Neural crest cell (in vitro differentiated cells): ENCODE data around the gene PLSCR2. TPM values are rescaled to one million over a fixed set of nuclear protein-coding genes. Genes with fewer than 3 reads are reported as not detected.
"Not testable (repeated sequence)": the region's sequence is repeated elsewhere in the genome, so short reads cannot be mapped to it uniquely, and the experiment has no call there.

Experiments used
- DNase-seq: peaks from one replicate; pipeline ENCODE4 v3.0.0; 2021; ENCODE audit warnings: low read depth, mixed read lengths, low spot score
- H3K27ac Mint-ChIP-seq: one replicate; pipeline ENCODE4 v1.8.0; 2021; ENCODE audit warnings: mild to moderate bottlenecking, mixed read lengths; ENCODE audit not compliant: unreplicated experiment
- H3K27me3 Mint-ChIP-seq: 2 replicates; pipeline ENCODE4 v1.8.0; 2021; ENCODE audit warnings: low read depth, mild to moderate bottlenecking, mixed read lengths
- H3K36me3 Mint-ChIP-seq: 2 replicates; pipeline ENCODE4 v1.8.0; 2021; ENCODE audit warnings: low read depth, mild to moderate bottlenecking, mixed read lengths
- H3K4me1 Mint-ChIP-seq: 2 replicates; pipeline ENCODE4 v1.8.0; 2021; ENCODE audit warnings: mixed read lengths
- H3K4me3 Mint-ChIP-seq: one replicate; pipeline ENCODE4 v1.8.0; 2021; ENCODE audit warnings: mild to moderate bottlenecking, mixed read lengths
- H3K9me3 Mint-ChIP-seq: 2 replicates; pipeline ENCODE4 v1.8.0; 2021; ENCODE audit warnings: mixed read lengths
- total RNA-seq: library from RNA; stranded (reverse); gene quantifications from 2 replicates; pipeline ENCODE4 v1.2.1, GENCODE V29; 2021
- TF ChIP-seq, protein P1 (sequence below): fragments of 200-600 bp; sonication (generic); conservative IDR thresholded peaks from 2 replicates; pipeline ENCODE4 v1.5.0; 2021; ENCODE audit warnings: antibody characterized with exemption, mild to moderate bottlenecking

Gene PLSCR2
- total RNA-seq, 1 donor from 2014 or later = not detected

DNA sequence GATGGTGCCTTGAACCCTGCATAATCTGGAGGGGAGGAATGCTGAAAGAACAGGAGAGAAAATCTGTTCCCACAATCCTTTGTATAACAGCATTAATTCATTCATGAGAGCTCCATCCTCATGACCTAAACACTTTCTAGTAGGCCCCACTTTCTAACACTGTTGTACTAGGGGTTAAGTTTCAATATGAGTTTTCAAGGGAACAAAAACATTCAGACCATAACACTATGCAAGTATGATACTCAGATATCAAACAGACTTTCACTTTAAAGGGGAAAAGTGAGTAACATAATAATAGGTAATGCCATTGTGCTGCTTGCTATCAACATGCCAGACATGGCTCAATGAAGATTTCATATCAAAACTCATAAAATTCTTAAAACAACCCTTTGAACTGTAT, 32.4 kb upstream of the PLSCR2 start:
- H3K9me3 Mint-ChIP-seq = no peaks in the 10 kb centered on the region
- H3K27me3 Mint-ChIP-seq = no peaks in the 10 kb centered on the region
- H3K4me1 Mint-ChIP-seq = peaks cover 7% of the 10 kb centered on the region
- H3K4me3 Mint-ChIP-seq = no peak overlapping the region
- TF ChIP-seq, protein P1, sequence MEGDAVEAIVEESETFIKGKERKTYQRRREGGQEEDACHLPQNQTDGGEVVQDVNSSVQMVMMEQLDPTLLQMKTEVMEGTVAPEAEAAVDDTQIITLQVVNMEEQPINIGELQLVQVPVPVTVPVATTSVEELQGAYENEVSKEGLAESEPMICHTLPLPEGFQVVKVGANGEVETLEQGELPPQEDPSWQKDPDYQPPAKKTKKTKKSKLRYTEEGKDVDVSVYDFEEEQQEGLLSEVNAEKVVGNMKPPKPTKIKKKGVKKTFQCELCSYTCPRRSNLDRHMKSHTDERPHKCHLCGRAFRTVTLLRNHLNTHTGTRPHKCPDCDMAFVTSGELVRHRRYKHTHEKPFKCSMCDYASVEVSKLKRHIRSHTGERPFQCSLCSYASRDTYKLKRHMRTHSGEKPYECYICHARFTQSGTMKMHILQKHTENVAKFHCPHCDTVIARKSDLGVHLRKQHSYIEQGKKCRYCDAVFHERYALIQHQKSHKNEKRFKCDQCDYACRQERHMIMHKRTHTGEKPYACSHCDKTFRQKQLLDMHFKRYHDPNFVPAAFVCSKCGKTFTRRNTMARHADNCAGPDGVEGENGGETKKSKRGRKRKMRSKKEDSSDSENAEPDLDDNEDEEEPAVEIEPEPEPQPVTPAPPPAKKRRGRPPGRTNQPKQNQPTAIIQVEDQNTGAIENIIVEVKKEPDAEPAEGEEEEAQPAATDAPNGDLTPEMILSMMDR = no peak
- H3K36me3 Mint-ChIP-seq = no peaks in the 10 kb centered on the region
- no peak overlapping the region for H3K27ac Mint-ChIP-seq
- no peak for DNase-seq

GRCh38 chr3:146499701-146500100, 30.3 kb upstream of the PLSCR2 start:
- peaks cover 2% of the 10 kb centered on the region for H3K9me3 Mint-ChIP-seq
- H3K27ac Mint-ChIP-seq = no peak overlapping the region
- no peaks in the 10 kb centered on the region for H3K4me1 Mint-ChIP-seq
- TF ChIP-seq, protein P1 = no peak
- H3K4me3 Mint-ChIP-seq = no peak overlapping the region
- no peaks in the 10 kb centered on the region for H3K27me3 Mint-ChIP-seq
- no peak for DNase-seq
- H3K36me3 Mint-ChIP-seq = no peaks in the 10 kb centered on the region

- no peak overlapping the region for H3K4me3 Mint-ChIP-seq
- H3K27ac Mint-ChIP-seq = no peak overlapping the region
These were observed 28.8 kb upstream of the PLSCR2 start for GRCh38 chr3:146498002-146498736.

GRCh38 chr3:146497145-146497843, 27.9 kb upstream of the PLSCR2 start:
- not testable (repeated sequence) for H3K4me3 Mint-ChIP-seq, DNase-seq, H3K4me1 Mint-ChIP-seq, H3K27ac Mint-ChIP-seq, H3K27me3 Mint-ChIP-seq, H3K36me3 Mint-ChIP-seq, H3K9me3 Mint-ChIP-seq

More at GRCh38 chr3:146498002-146498736, 28.8 kb upstream of the PLSCR2 start:
- TF ChIP-seq, protein P1 = no peak
- H3K27me3 Mint-ChIP-seq = no peaks in the 10 kb centered on the region
- H3K4me1 Mint-ChIP-seq = no peaks in the 10 kb centered on the region
- peaks cover 5% of the 10 kb centered on the region for H3K9me3 Mint-ChIP-seq
- no peaks in the 10 kb centered on the region for H3K36me3 Mint-ChIP-seq
- no peak for DNase-seq

- Mint-ChIP-seq H3K4me1 (no peaks in the 10 kb centered on the region), H3K27ac (no peak overlapping the region), H3K36me3 (no peaks in the 10 kb centered on the region), H3K4me3 (no peak overlapping the region), H3K9me3 (peaks cover 5% of the 10 kb centered on the region), H3K27me3 (no peaks in the 10 kb centered on the region)
- DNase-seq = no peak
- TF ChIP-seq, protein P1 = no peak
These were observed 27.4 kb upstream of the PLSCR2 start for GRCh38 chr3:146496726-146497125.

- H3K27ac Mint-ChIP-seq = no peak overlapping the region
- H3K27me3 Mint-ChIP-seq = no peaks in the 10 kb centered on the region
- no peaks in the 10 kb centered on the region for H3K36me3 Mint-ChIP-seq
- no peak for DNase-seq
- TF ChIP-seq, protein P1 = no peak
- no peak overlapping the region for H3K4me3 Mint-ChIP-seq
- no peaks in the 10 kb centered on the region for H3K4me1 Mint-ChIP-seq
- peaks cover 5% of the 10 kb centered on the region for H3K9me3 Mint-ChIP-seq
These were observed 26.9 kb upstream of the PLSCR2 start for GRCh38 chr3:146496251-146496650.
